Erythroblast (primary cell): ENCODE measurements around the gene PYCARD.

Experiments used
- GATA1 ChIP-seq: IDR thresholded peaks from 2 replicates; pipeline ENCODE4 v1.6.1; 2011; ENCODE audit warnings: low read depth, mild to moderate bottlenecking, control low read depth, low read length, moderate library complexity
- POLR2A ChIP-seq: IDR thresholded peaks from 2 replicates; pipeline ENCODE4 v1.6.1; 2011; ENCODE audit warnings: mild to moderate bottlenecking, low read length

DNA sequence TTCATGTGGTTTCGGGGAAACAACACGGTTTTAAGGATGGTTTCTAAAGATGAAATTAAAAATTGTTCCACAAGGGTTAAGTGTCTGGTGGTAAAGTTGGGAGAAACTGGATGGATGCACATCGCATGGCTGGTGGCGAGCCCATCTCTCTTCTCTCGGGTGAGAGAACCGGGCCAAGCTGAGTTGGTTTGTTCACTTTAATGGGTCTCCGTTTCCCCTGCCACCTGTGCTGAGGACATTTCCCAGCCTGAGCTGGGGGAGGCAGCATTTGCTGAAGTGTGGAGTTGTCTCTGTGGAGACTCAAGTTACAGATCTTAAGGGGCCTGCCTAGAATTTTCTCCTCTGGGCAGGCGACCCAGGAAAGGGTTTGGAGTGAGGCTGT, 14.8 kb downstream of the PYCARD start:
- TF ChIP-seq POLR2A (no peak), GATA1 (no peak)
